GM12892 (cell line): ENCODE results near the gene FAM161A.
"Not testable (repeated sequence)": the region's sequence is repeated elsewhere in the genome, so short reads cannot be mapped to it uniquely, and the experiment has no call there.

Experiments used
- DNase-seq: peaks from one replicate; pipeline ENCODE4 v3.0.0; 2011; ENCODE audit not compliant: insufficient read length
- FAIRE-seq: peaks from 2 replicates; lab custom pipeline; 2011; peaks lifted over from hg19 to GRCh38; lab: Jason Lieb, UNC
- POLR2A ChIP-seq: IDR thresholded peaks from 2 replicates; pipeline ENCODE4 v1.6.1; 2011; ENCODE audit warnings: low read depth, low read length, control low read depth
- POLR2AphosphoS5 ChIP-seq: IDR thresholded peaks from 2 replicates; pipeline ENCODE4 v1.6.1; 2011; ENCODE audit warnings: low read depth, low read length, control low read depth
- TAF1 ChIP-seq: IDR thresholded peaks from 2 replicates; pipeline ENCODE4 v1.6.1; 2011; ENCODE audit warnings: low read depth, mild to moderate bottlenecking, control low read depth, low read length, borderline replicate concordance

Gene FAM161A

GRCh38 chr2:61866482-61867089 is 12.7 kb upstream of the FAM161A start:
- 0 out of 2 replicates have a peak, but pooled peaks have one; percentile 14 for TF ChIP-seq POLR2AphosphoS5
- not testable (repeated sequence) for DNase-seq, FAIRE-seq

- TF ChIP-seq POLR2A, result no peak
- no peak for TF ChIP-seq TAF1
- no peak for TF ChIP-seq POLR2AphosphoS5
- DNase-seq (no peak), FAIRE-seq (no peak)
Observed at GRCh38 chr2:61862085-61862484, 8.2 kb upstream of the FAM161A start.

GRCh38 chr2:61857224-61857623 is 3.4 kb upstream of the FAM161A start:
- FAIRE-seq (no peak), DNase-seq (no peak)
- no peak for TF ChIP-seq POLR2A
- no peak for TF ChIP-seq POLR2AphosphoS5
- no peak for TF ChIP-seq TAF1

- no peak for DNase-seq
- TF ChIP-seq POLR2AphosphoS5, result no peak
- no peak for TF ChIP-seq TAF1
- TF ChIP-seq POLR2A, result no peak
Observed at GRCh38 chr2:61855318-61855613, 1.4 kb upstream of the FAM161A start.

GRCh38 chr2:61854564-61855317 is 881 bp upstream of the FAM161A start:
- peak; percentile 70 for DNase-seq
- TF ChIP-seq POLR2A, result peak; percentile 75
- 0 out of 2 replicates have a peak, but pooled peaks have one; percentile 48 for TF ChIP-seq POLR2AphosphoS5
- TF ChIP-seq TAF1, result 0 out of 2 replicates have a peak, but pooled peaks have one; percentile 6
- peak; percentile 91 for FAIRE-seq

More at GRCh38 chr2:61855318-61855613, 1.4 kb upstream of the FAM161A start:
- no peak for FAIRE-seq

GRCh38 chr2:61853086-61853846 is 594 bp downstream of the FAM161A start:
- peak; percentile 67 for FAIRE-seq
- DNase-seq, result peak; percentile 55
- TF ChIP-seq POLR2AphosphoS5, result no peak

- not testable (repeated sequence) for FAIRE-seq, DNase-seq
Observed at GRCh38 chr2:61851270-61851669, 2.6 kb downstream of the FAM161A start.

GRCh38 chr2:61845320-61845719 is 8.5 kb downstream of the FAM161A start:
- DNase-seq, result no peak
- no peak for TF ChIP-seq POLR2AphosphoS5
- no peak for TF ChIP-seq TAF1
- TF ChIP-seq POLR2A, result no peak
- FAIRE-seq, result no peak

- TF ChIP-seq TAF1 (no peak), POLR2A (no peak), POLR2AphosphoS5 (no peak)
- no peak for FAIRE-seq
- DNase-seq, result no peak
Observed at GRCh38 chr2:61841286-61841685, 12.6 kb downstream of the FAM161A start.

- TF ChIP-seq TAF1 (no peak), POLR2A (no peak), POLR2AphosphoS5 (no peak)
- DNase-seq, result no peak
- no peak for FAIRE-seq
Observed at GRCh38 chr2:61834893-61835292, 19.0 kb downstream of the FAM161A start.

- DNase-seq (no peak), FAIRE-seq (no peak)
- TF ChIP-seq TAF1 (no peak), POLR2AphosphoS5 (no peak)
Observed at GRCh38 chr2:61833971-61834370, 19.9 kb downstream of the FAM161A start.

GRCh38 chr2:61832183-61832841 is 21.5 kb downstream of the FAM161A start:
- DNase-seq (no peak), FAIRE-seq (no peak)
- TF ChIP-seq POLR2AphosphoS5, result no peak
- no peak for TF ChIP-seq TAF1
- no peak for TF ChIP-seq POLR2A

GRCh38 chr2:61822255-61822654 is 31.6 kb downstream of the FAM161A start:
- FAIRE-seq, result no peak

More at GRCh38 chr2:61822255-61822654, 31.6 kb downstream of the FAM161A start:
- no peak for DNase-seq
- TF ChIP-seq POLR2A (no peak), POLR2AphosphoS5 (no peak), TAF1 (no peak)
